Testis (tissue), 3 donors: ENCODE results near the gene ATP4B. TPM values are rescaled to one million over a fixed set of nuclear protein-coding genes. Genes with fewer than 3 reads are reported as not detected.

ENCODE experiments used
- DNase-seq: peaks from one replicate; pipeline ENCODE4 v3.0.0-alpha.2; 2019
- H3K27ac ChIP-seq, 2 donors: fragments of 200-600 bp; sonication (generic); one replicate each; pipeline ENCODE4 v1.5.1; 2019
- H3K27me3 ChIP-seq: fragments of 200-600 bp; sonication (generic); one replicate; pipeline ENCODE4 v1.5.1; 2019
- H3K36me3 ChIP-seq: fragments of 200-600 bp; sonication (generic); one replicate; pipeline ENCODE4 v1.5.1; 2017; ENCODE audit warnings: low read depth; ENCODE audit errors: missing control alignments
- H3K4me1 ChIP-seq: fragments of 200-600 bp; sonication (generic); one replicate; pipeline ENCODE4 v1.5.1; 2019
- H3K4me3 ChIP-seq, 2 donors: fragments of 200-600 bp; sonication (generic); one replicate each; pipeline ENCODE4 v1.5.1; 2017 to 2019
- H3K9me3 ChIP-seq: fragments of 200-600 bp; sonication (generic); one replicate; pipeline ENCODE4 v1.5.1; 2017
- CTCF ChIP-seq, 3 experiments: fragments of 450-650 bp in 2 of 3; fragments of 200-600 bp in 1 of 3; sonication (generic) in 1 of 3; IDR thresholded peaks; one replicate each; pipeline ENCODE4 v1.5.1; 2016 to 2019; ENCODE audit warnings: antibody characterized with exemption in 3 of 3, mild to moderate bottlenecking in 2 of 3, moderate library complexity in 1 of 3
- POLR2A ChIP-seq: fragments of 450-650 bp; IDR thresholded peaks from one replicate; pipeline ENCODE4 v1.6.1; 2017; ENCODE audit warnings: antibody characterized with exemption, mild to moderate bottlenecking, moderate library complexity
- WGBS, 2 donors: methylation state at CpG; one replicate each; pipeline ENCODE4 v1.1.5; 2018; 5-methylcytosine and 5-hydroxymethylcytosine counted together
- intact Hi-C: fragments of 100-400 bp; cut with DNase I; formaldehyde crosslinking; loops from one replicate; pipeline ENCODE4 v1.15.1; 2023; ENCODE audit warnings: low total_unique reads
- polyA plus RNA-seq: library from polyadenylated mRNA; stranded (reverse); fragments of 350-450 nt; fragmentation: Illumina TruSeq; extraction: RNeasy Lipid Tissue Mini Kit (QIAGEN cat#74804); gene quantifications from one replicate; pipeline ENCODE4 v1.2.3, GENCODE V29; 2014; ENCODE audit warnings: low read depth, low replicate concordance; ENCODE audit not compliant: insufficient read depth
- total RNA-seq, 2 donors: library from RNA; depleted of rRNA; stranded (reverse); fragments of >200 nt; gene quantifications; one replicate each; pipeline ENCODE4 v1.2.3, GENCODE V29; 2016

The ATP4B gene
- total and polyA plus RNA-seq, 3 donors from 2014 or later = not detected

GRCh38 chr13:113669755-113670341, 11.8 kb upstream of the ATP4B start:
- H3K4me3 ChIP-seq = no peak overlapping the region
- no peaks in the 10 kb centered on the region for H3K9me3 ChIP-seq
- no peaks in the 10 kb centered on the region for H3K36me3 ChIP-seq
- no peaks in the 10 kb centered on the region for H3K27me3 ChIP-seq
- WGBS, 2 donors = 84% methylated on average over 15 to 21 of the region's 21 CpGs
- no peak overlapping the region for H3K27ac ChIP-seq
- no peak for TF ChIP-seq CTCF (IDR thresholded peaks at IDR 0.05)
- TF ChIP-seq POLR2A = no peak
- H3K4me1 ChIP-seq = no peaks in the 10 kb centered on the region
- intact Hi-C loops = no loop called here
- no peak for DNase-seq

DNA sequence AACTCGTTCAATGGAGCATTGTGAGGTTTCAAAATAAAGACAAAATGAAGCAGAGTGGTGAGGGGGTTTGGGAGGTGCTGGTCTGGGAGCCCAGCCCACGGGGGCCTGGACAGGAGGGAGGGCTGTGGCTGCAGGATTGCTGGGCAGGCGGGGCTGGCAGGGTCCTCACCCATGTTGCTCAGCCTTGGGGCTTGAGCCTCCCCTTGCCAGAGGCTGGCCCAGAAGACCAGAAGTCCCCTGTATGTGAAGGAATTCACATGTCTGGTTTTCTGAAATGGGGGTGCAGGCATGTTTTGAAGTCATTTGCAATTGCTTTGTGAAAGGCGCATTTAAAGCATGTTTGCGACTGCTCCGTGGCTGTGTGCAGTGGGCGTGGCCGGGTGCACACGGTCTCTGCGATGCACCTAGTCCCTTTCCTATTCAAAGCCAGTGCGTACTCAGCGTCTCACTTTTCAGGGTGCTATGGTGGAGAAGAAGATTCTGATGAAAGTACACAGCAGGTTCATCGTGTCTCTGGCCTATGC, 11.3 kb upstream of the ATP4B start:
- intact Hi-C loops = no loop called here
- no peak for TF ChIP-seq CTCF (IDR thresholded peaks at IDR 0.05)
- no peak for TF ChIP-seq POLR2A
- Histone ChIP-seq H3K27ac (no peak overlapping the region), H3K36me3 (no peaks in the 10 kb centered on the region), H3K4me3 (no peak overlapping the region), H3K9me3 (no peaks in the 10 kb centered on the region), H3K27me3 (no peaks in the 10 kb centered on the region), H3K4me1 (no peaks in the 10 kb centered on the region)
- DNase-seq = no peak
- 79 to 85% methylated on average over 13 of the region's 13 CpGs for WGBS, 2 donors

- Histone ChIP-seq H3K36me3 (no peaks in the 10 kb centered on the region), H3K27me3 (no peaks in the 10 kb centered on the region), H3K4me1 (no peaks in the 10 kb centered on the region), H3K4me3 (no peak overlapping the region), H3K27ac (no peak overlapping the region), H3K9me3 (no peaks in the 10 kb centered on the region)
- WGBS, 2 donors = 65 to 74% methylated on average over 23 to 24 of the region's 24 CpGs
- intact Hi-C loops = no loop called here
- no peak for DNase-seq
- TF ChIP-seq POLR2A (no peak), CTCF (IDR thresholded peaks at IDR 0.05) (no peak)
Measured at GRCh38 chr13:113668491-113668971, 10.5 kb upstream of the ATP4B start.

GRCh38 chr13:113667771-113668490, 9.9 kb upstream of the ATP4B start:
- H3K9me3 ChIP-seq = no peaks in the 10 kb centered on the region
- no peaks in the 10 kb centered on the region for H3K27me3 ChIP-seq
- WGBS, 2 donors = 94% methylated on average over 29 of the region's 29 CpGs; no CpG with 5 or more reads in 1 of the 2 donors
- TF ChIP-seq POLR2A (no peak), CTCF (IDR thresholded peaks at IDR 0.05) (no peak)
- no peaks in the 10 kb centered on the region for H3K4me1 ChIP-seq
- H3K27ac ChIP-seq = no peak overlapping the region
- intact Hi-C loops = no loop called here
- no peaks in the 10 kb centered on the region for H3K36me3 ChIP-seq
- no peak for DNase-seq
- no peak overlapping the region for H3K4me3 ChIP-seq
